HepG2 (cell line): ENCODE results near the gene VRK1. TPM values are rescaled to one million over a fixed set of nuclear protein-coding genes. Genes with fewer than 3 reads are reported as not detected.

ENCODE experiments used
- ATF7 ChIP-seq, 2 experiments: fragments of 450-650 bp in 1 of 2; sonication (generic) in 1 of 2; formaldehyde crosslinking in 1 of 2; IDR thresholded peaks; 2 replicates each; pipeline versions ENCODE4 v1.4.0 to v1.6.1; 2016 to 2020; ENCODE audit warnings: antibody characterized with exemption in 1 of 2, mild to moderate bottlenecking in 1 of 2, missing genetic modification reagents in 1 of 2
- CEBPG ChIP-seq: IDR thresholded peaks from 2 replicates; pipeline ENCODE4 v1.6.1; 2016
- CSRNP2 ChIP-seq: sonication (generic); formaldehyde crosslinking; conservative IDR thresholded peaks from 2 replicates; pipeline ENCODE4 v1.8.0; 2022; ENCODE audit warnings: low read depth, missing genetic modification reagents
- FOXK2 ChIP-seq: fragments of 450-650 bp; IDR thresholded peaks from 2 replicates; pipeline ENCODE4 v1.6.1; 2016
- HHEX ChIP-seq: IDR thresholded peaks from 2 replicates; pipeline ENCODE4 v1.6.1; 2016; ENCODE audit warnings: control low read depth
- HNF4A ChIP-seq: sonication (generic); formaldehyde crosslinking; IDR thresholded peaks from 2 replicates; pipeline ENCODE4 v1.4.0; 2020; ENCODE audit warnings: missing genetic modification reagents
- MIER2 ChIP-seq: IDR thresholded peaks from 2 replicates; pipeline ENCODE4 v1.6.1; 2016; ENCODE audit warnings: missing biosample characterization, missing genetic modification reagents
- NFRKB ChIP-seq: fragments of 450-650 bp; IDR thresholded peaks from 2 replicates; pipeline ENCODE4 v1.6.1; 2017
- NR3C1 ChIP-seq: sonication (generic); formaldehyde crosslinking; IDR thresholded peaks from 2 replicates; pipeline ENCODE4 v1.4.0; 2020; ENCODE audit warnings: missing genetic modification reagents
- RFXANK ChIP-seq: IDR thresholded peaks from 2 replicates; pipeline ENCODE4 v1.6.1; 2016
- SOX5 ChIP-seq: IDR thresholded peaks from 2 replicates; pipeline ENCODE4 v1.6.1; 2016; ENCODE audit warnings: borderline replicate concordance
- SOX6 ChIP-seq, 2 experiments: fragments of 450-650 bp in 1 of 2; sonication (generic) in 1 of 2; formaldehyde crosslinking in 1 of 2; IDR thresholded peaks; 2 replicates each; pipeline versions ENCODE4 v1.4.0 to v1.6.1; 2017 to 2020; ENCODE audit warnings: antibody characterized with exemption in 1 of 2, mild to moderate bottlenecking in 1 of 2, missing genetic modification reagents in 1 of 2
- SSRP1 ChIP-seq: IDR thresholded peaks from 2 replicates; pipeline ENCODE4 v1.6.1; 2016; ENCODE audit warnings: control low read depth
- TCF7 ChIP-seq: sonication (generic); IDR thresholded peaks from 2 replicates; pipeline ENCODE4 v1.6.1; 2016; ENCODE audit warnings: antibody characterized with exemption, low read depth
- TCF7L2 ChIP-seq: IDR thresholded peaks from 2 replicates; pipeline ENCODE4 v1.6.1; 2011; ENCODE audit warnings: mild to moderate bottlenecking, low read depth, low read length, moderate library complexity
- TFE3 ChIP-seq: IDR thresholded peaks from 2 replicates; pipeline ENCODE4 v1.6.1; 2016
- TGIF2 ChIP-seq: IDR thresholded peaks from 2 replicates; pipeline ENCODE4 v1.6.1; 2016; ENCODE audit warnings: control low read depth, missing compliant biosample characterization
- THAP11 ChIP-seq: IDR thresholded peaks from 2 replicates; pipeline ENCODE4 v1.6.1; 2016; ENCODE audit warnings: missing biosample characterization, missing genetic modification reagents
- ZFP36L2 ChIP-seq: sonication (generic); formaldehyde crosslinking; IDR thresholded peaks from 2 replicates; pipeline ENCODE4 v1.4.0; 2020; ENCODE audit warnings: missing genetic modification reagents
- ZNF205 ChIP-seq: IDR thresholded peaks from 2 replicates; pipeline ENCODE4 v1.6.1; 2018; ENCODE audit warnings: missing biosample characterization, missing genetic modification reagents
- ZNF235 ChIP-seq: sonication (generic); formaldehyde crosslinking; IDR thresholded peaks from 2 replicates; pipeline ENCODE4 v1.8.1; 2023; ENCODE audit warnings: mild to moderate bottlenecking, missing genetic modification reagents, borderline replicate concordance
- ZNF256 ChIP-seq: sonication (generic); formaldehyde crosslinking; conservative IDR thresholded peaks from 2 replicates; pipeline ENCODE4 v1.4.0; 2020; ENCODE audit warnings: missing genetic modification reagents
- ZNF549 ChIP-seq: sonication (generic); formaldehyde crosslinking; IDR thresholded peaks from 2 replicates; pipeline ENCODE4 v1.5.0; 2020; ENCODE audit warnings: missing genetic modification reagents
- ZNF563 ChIP-seq: sonication (generic); formaldehyde crosslinking; IDR thresholded peaks from 2 replicates; pipeline ENCODE4 v1.8.0; 2022; ENCODE audit warnings: mild to moderate bottlenecking, moderate library complexity, missing genetic modification reagents
- ZNF607 ChIP-seq: sonication (generic); formaldehyde crosslinking; IDR thresholded peaks from 2 replicates; pipeline ENCODE4 v1.5.1; 2020; ENCODE audit warnings: missing genetic modification reagents, mild to moderate bottlenecking, borderline replicate concordance
- ZNF614 ChIP-seq: IDR thresholded peaks from 2 replicates; pipeline ENCODE4 v1.6.1; 2018; ENCODE audit warnings: missing biosample characterization, missing genetic modification reagents, inconsistent platforms, borderline replicate concordance
- ZNF644 ChIP-seq: IDR thresholded peaks from 2 replicates; pipeline ENCODE4 v1.6.1; 2016; ENCODE audit warnings: low read depth
- ZNF710 ChIP-seq: sonication (generic); formaldehyde crosslinking; IDR thresholded peaks from 2 replicates; pipeline ENCODE4 v1.5.0; 2020; ENCODE audit warnings: mild to moderate bottlenecking, missing genetic modification reagents, borderline replicate concordance
- ZNF749 ChIP-seq: sonication (generic); formaldehyde crosslinking; IDR thresholded peaks from 2 replicates; pipeline ENCODE4 v1.8.0; 2022; ENCODE audit warnings: mild to moderate bottlenecking, missing genetic modification reagents, moderate library complexity, borderline replicate concordance
- ZNF792 ChIP-seq: IDR thresholded peaks from 2 replicates; pipeline ENCODE4 v1.6.1; 2016
- polyA plus RNA-seq, 8 experiments: library from polyadenylated mRNA; depleted of rRNA in 3 of 8; stranded (reverse) in 7 of 8; unstranded in 1 of 8; fragments of >200 nt; fragmentation: Illumina TruSeq in 4 of 8; extraction: Trizol in 4 of 8; gene quantifications; 2 replicates each; pipeline versions ENCODE4 v1.2.1 to v1.2.3, GENCODE V29; 2011 to 2016; ENCODE audit warnings: low read depth in 4 of 8, missing spikeins in 1 of 8, mixed read lengths in 1 of 8; ENCODE audit not compliant: insufficient read depth in 1 of 8
- total RNA-seq, 5 experiments: library from RNA; depleted of rRNA; stranded (reverse); fragments of >200 nt; fragmentation: Illumina TruSeq; extraction: Trizol; gene quantifications; 2 replicates each; pipeline ENCODE4 v1.2.3, GENCODE V29; 2016; ENCODE audit warnings: low read depth in 1 of 5

The VRK1 gene
- total and polyA plus RNA-seq, 2 of the 13 experiments (the other 11 are each of a cell fraction or from before 2014, with no cell fraction given): 7.9 to 51.3 TPM

- TF ChIP-seq ZNF235 (CRISPR knock-in tag) (no peak), SOX5 (CRISPR knock-in tag) (peak; percentile 42; the same call in 1 of the 2 replicates), ZNF644 (CRISPR knock-in tag) (peak; percentile 94), TCF7 (no peak), TCF7L2 (no peak), THAP11 (CRISPR knock-in tag) (peak; percentile 73), ZNF256 (CRISPR knock-in tag) (no peak), RFXANK (CRISPR knock-in tag) (no peak), ZNF710 (CRISPR knock-in tag) (no peak), ZFP36L2 (no peak), TFE3 (CRISPR knock-in tag) (peak; percentile 75), TGIF2 (CRISPR knock-in tag) (peak; percentile 63; the same call in 1 of the 2 replicates), ZNF749 (CRISPR knock-in tag) (no peak), ZNF205 (peak; percentile 97), ZNF607 (CRISPR knock-in tag) (no peak), ZNF792 (CRISPR knock-in tag) (peak; percentile 96), CEBPG (CRISPR knock-in tag) (peak; percentile 92), CSRNP2 (no peak), SOX6 (IDR thresholded peaks at IDR 0.05) (no peak), SOX6 (CRISPR knock-in tag; IDR thresholded peaks at IDR 0.05) (peak; percentile 60), SSRP1 (CRISPR knock-in tag) (no peak), NR3C1 (CRISPR knock-in tag) (no peak), HNF4A (CRISPR knock-in tag) (peak; percentile 51; the same call in 1 of the 2 replicates), FOXK2 (peak; percentile 46; the same call in 1 of the 2 replicates), HHEX (no peak), ZNF614 (CRISPR knock-in tag) (0 out of 2 replicates have a peak, but pooled peaks have one; percentile 40), NFRKB (no peak), ATF7 (IDR thresholded peaks at IDR 0.05) (peak; percentile 82), ATF7 (CRISPR knock-in tag; IDR thresholded peaks at IDR 0.05) (no peak), ZNF563 (CRISPR knock-in tag) (no peak), MIER2 (CRISPR knock-in tag) (no peak), ZNF549 (CRISPR knock-in tag) (no peak)
Observed at GRCh38 chr14:96806836-96807235, 9.7 kb downstream of the VRK1 start (continued).
